NCI-H524 treated with DMSO at 0.1 percent for 48 hours (cell line): Measurements from ENCODE around the gene SPOCK1.

Source experiments
- DNase-seq: peaks from one replicate; lab custom pipeline; 2025; lab: John Stamatoyannopoulos, UW

Gene SPOCK1

DNA sequence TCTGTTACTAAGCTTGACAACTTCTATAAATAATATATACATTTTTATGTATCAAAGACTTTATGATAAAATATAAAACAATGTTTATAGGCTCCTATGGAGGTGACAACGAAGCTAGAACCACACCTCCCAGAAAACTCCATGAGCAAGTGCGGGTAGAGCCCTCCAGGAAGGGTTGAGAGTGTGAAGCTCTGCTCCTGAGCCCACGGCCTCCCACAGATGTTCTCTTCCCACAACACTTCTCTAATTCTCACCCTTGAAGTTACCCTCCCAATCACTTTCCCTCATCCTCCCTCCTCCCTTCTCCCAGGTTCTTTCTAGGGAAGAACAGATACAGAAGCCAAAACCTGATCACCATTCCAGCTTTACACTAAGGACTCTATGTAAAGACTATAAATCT is 427.6 kb downstream of the SPOCK1 start:
- no peak for DNase-seq

DNA sequence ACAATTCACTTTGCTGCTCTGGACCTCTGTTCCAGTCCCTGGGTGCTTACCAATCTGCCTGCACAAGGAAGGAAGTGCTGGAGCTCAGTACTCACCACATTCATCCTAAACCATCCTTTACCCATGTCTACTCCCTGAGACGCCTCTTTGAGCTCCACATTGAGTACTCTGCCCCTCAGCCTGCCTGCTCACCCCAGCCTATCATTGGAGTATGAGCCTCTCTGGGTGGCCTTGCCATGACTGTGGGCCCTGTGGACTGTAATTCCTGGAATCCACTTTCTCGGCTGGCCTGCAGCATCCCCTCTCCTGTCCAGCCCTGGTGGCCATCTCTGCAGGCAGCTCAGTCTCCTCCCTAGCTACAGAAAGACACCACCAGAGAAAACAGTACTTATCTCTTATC is 428.6 kb downstream of the SPOCK1 start:
- DNase-seq: no peak

DNA sequence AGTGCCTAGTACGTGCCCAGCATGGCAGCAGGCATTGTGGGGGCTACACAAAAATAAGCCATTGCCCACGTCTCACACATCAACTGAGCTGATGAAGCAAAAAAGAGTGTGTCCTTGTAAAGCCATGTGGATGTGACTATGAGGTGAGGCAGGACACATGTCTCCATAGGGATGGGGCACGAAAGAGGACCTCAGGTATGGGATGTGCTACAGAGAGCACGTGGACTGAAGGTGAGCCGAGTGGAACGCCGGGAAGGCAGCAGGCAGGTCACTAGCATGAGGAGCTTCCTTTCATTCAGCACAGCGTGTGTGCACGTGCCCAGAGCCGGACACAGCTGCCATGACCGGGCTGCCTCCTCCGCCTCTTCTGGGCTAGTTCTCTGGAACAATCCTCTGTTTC is 429.8 kb downstream of the SPOCK1 start:
- DNase-seq: no peak

DNA sequence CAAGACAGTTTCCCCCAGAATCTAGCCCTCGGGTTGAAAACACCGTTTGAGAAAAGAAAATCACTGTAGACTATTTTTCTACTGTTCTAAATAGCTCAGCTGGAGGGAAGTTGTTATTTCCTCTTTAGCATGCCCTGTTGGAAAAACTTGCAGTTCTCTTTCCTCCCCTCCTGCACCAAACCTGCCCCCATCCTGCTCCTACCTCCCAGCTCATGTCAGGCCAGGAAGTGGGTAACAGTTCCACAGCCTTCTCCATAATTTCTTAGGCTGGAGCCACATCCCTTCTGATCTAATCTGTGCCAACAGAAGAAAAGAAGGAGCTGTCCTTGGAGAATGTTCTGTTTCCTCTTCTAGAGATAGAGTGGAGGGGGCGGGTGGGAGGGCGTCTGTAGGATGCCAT is 437.7 kb downstream of the SPOCK1 start:
- no peak for DNase-seq

DNA sequence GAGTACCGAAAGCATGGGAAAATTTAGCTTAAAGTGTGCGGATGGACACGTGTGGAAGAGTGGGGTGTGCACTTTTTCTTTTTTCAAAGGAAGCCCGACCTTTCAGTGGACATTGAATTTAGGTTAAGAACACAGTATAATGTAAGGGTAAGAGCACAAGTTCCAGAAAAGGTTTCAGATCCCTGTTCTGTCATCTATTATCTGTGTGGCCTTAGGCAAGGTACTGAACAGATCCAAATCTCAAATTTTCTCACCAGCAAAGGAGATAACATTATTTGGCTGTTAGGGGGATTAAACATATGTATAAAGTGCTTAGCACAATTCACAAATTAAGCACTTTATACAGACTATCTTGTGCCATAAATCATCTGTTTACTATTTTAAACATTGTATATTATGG is 441.0 kb downstream of the SPOCK1 start:
- no peak for DNase-seq

DNA sequence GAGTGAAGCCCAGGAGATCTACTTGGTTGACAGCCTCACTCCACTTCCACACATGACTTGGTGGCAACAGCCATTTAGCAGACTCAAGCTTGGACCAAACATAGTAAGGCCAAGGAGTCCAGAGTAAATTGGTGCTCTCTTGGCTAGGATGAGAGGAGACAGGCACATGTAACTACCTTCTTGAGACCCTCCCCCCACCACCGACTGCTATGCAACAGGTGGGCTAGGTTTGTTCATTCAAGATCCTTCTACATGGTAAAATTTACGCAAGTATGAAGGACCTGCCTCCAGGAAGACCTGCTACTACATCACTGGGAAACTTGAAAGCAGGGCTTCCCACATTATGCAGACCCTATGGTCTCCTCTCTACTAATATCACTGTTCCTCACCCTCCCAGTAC is 442.4 kb downstream of the SPOCK1 start:
- no peak for DNase-seq

DNA sequence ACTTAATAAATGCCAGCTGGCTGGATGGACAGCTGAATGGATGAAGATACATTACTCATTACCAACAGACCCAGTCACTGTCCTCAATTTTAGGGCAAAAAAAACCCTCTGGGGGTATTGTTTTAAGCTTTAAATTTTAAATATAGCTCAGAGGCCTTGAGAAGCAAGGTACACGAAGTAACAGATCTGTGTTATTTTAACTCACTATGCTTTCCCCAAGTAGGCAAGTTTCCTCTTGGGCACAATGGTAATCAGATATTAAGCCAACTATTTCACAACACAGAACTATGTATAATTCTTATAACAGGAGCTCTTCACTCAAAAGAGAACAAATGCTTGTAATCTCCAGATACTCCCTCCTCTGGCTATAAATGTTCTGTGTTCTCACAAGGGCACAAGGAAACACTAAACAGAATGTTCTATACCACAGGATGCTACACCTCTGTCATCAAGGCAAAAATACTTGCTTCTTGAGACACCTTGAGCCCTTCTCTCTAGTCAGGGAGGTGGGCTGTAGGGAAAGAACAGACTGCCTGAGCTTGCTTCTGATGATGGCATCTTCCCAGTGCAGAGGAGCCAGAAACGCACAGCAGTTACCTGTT is 443.8 kb downstream of the SPOCK1 start:
- no peak for DNase-seq

DNA sequence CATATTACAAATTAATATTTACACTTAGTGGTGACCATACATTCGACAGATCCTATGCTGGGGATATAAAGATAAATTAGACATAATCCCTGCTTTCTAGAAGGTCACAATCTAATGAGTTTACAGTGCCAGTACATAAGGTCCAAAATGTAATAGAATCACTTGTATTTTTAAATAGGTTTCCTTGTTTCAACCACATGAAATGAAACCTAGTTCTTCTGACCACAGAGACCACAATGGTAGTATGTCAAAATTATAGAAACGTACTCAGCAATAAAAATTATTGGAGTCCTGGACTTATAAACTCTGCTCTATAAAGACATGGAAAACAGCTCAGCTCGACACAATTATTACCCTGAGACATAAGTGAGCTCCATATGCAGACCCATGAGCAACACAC is 444.3 kb downstream of the SPOCK1 start:
- DNase-seq: no peak

DNA sequence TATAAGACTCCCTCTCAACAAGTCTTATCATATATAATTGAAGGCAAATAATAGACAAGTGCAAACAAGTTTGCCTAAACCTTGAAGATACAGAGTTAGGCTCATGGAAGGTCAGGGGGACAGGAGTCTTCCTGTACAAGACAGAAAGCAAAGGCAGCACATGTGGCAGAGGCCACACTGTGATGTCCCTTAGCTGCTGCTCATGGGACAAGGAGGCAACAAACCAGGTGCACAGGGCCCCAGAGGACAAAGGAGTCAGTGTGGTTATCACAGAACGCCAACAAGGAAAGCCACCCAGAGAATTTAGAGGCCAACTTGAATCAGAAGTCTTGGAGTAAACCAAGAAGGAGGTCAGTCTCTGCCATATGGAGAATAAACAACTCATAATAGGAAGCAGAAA is 444.8 kb downstream of the SPOCK1 start:
- DNase-seq: no peak

DNA sequence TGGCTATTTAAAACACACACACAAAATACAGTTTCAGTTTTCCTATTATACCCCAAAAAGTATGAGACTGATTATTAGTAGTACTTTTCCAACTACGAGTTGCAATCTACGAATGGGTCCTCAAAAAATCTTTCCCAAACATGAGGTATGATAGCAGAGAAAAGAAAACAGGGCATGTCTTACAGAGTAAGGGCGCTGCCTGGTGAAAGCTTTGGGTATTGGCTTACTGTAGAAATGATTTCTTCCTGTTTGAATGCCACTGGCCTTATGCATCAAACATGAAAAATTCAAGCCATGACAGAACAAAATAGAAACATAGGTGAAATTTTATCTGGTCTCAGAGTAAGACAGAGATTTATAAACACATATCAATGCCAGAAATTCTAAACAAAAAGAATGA is 448.0 kb downstream of the SPOCK1 start:
- no peak for DNase-seq

DNA sequence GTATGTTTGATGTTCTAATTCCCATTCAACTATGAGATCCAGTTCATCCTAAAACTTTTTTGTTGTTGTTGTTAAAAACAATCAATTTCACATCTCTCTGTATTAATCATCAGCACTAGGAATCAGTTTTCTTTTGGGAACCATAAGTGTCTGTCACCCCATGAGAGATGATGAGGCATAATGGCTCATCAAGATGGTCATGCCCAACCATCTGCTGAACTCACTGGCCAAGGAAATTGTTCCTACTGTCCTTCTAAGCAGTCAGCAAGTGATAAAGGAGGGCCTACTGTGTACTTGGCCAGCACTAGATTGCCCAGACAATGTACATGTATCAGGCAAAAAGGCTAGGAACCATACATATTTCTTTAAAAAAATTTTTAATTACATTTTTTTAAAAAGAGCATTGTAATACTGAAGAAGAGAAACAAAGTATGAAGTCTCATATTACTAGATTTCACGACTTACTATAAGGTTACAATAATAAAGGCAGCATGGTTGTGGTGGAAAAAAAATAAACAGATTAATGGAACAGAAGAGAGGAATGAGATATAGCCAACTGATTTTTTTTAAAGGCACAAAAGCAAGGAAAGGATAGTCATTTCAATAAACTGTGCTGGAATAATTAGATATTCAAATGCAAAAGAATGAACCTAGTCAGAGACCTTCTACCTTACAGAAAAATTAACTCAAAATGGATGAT is 458.3 kb downstream of the SPOCK1 start:
- DNase-seq: no peak

DNA sequence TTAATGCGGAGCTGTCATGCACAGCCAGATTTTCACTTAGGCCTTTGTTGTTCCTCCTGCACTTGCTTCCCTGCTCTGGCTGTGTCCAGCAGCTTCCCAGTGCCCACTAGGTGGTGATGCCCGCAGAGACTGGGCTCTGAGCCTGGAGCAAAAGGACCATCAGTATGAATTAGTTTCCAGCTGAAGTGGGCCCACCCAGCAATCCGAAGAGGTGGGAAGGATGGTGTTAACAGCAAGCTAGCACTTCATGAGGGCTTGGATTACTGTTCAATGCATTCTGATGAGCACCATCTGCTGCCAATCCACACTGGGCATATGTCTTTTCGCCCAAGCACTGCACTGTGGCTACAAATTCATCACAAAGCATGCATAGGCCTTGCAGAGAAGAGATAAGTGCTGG is 459.1 kb downstream of the SPOCK1 start:
- DNase-seq: peak; percentile 94

DNA sequence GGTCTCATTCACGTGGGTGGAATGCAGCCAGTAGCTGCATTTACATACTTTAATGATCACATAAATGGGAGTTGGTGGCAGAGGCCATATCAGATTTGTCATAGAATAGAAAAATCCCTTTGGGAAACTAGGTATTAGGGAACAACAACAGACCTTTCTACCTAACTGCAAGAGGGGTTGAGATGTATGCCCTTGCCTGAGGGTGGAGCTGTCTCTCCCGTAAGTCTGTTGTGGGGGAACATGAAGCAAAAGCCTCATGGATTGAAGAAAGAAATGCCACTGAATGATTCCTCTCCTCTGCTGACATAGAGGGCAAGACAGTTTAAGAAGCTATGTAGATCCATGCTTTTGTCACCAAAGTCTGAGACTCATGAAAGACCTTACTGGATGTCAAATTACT is 461.3 kb downstream of the SPOCK1 start:
- no peak for DNase-seq

DNA sequence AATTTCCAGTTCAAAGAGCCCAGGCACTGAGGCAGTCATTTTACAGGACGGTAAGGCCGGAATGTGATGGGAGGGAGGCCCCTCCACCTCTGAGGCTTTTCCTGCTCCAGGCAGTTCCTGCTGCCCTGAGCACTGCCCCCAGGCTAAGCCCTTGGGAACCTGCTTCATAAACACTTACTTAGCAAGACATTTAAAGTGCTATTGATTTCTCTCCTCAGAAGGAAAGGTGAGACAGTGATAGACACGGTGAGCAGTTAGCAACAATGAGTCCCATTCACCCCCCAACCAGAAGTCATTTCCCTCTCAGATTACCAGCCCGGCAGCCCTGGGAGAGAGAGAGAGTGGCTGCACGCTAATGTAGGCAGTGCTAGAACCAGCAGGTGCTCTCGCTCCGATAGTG is 462.5 kb downstream of the SPOCK1 start:
- DNase-seq: peak; percentile 14

DNA sequence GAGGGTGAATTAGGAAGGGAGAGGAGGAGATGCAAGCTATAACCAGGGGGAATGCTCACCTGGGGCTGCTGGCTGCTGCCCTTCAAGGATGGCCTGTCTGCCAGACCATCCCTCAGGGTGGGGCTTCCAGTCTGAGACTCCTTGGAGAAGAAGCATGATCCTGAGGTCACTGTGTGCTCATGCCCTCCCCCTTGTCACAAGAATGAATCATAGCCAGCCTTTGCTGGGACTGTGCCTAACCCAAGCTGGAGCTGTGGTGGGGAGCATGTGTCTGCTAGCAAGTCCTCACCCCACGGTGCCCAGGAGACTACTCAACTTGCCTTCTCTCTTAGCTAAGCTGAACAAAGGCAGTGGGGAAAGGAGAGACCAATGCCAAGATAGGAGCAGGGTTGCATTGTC is 463.6 kb downstream of the SPOCK1 start:
- no peak for DNase-seq

DNA sequence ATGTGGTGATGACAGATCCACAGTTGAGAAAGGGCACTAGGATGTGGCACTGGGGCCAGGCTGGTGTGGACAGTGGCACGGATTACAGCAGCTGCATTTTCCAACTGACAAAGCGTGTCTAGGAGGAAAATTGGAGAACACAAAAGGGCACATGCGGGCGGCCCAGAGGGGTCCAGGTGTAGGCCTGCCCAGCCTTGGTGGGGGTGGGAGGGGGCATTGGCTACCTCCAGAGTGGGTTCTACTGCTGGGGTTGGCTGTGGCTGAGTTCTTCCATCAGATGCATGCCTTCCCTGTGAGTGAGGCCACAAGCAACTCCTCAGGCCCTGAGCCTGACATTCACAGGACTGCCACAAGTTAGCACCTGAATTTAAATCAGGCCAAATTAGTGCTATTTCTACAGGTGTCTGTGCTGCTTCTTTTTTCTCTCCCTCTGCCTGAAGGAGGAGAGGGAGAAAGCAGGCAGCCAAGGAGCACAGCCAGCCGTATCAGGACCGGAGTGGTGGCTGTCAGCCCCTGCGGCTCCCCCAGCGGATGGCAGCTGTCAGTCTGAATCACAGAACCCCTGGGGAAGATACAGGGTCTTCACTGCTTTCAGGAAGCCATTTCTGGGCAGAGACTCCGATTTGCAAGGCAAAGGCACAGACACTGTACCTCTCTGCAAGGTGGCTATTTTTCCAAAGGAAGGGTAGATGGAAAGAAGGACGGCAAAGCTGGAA is 464.2 kb downstream of the SPOCK1 start:
- no peak for DNase-seq

DNA sequence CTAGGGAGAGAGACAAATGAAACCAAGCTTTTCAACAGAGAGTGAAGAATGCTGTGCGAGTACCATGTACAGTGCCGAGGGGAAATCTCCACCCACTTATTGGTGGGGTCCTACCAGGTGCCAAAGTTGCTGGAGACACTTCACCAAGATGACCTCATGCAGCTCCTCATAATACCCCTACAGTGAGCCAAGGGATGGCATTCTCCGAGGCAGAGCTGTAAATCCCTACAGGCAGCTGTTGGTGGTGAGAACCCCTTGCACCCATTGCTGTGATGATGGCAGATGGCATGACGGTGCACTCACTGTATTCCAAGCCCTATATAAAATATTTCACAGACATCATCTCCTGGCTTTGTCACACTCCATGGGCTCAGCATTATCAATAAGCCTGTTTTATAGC is 464.9 kb downstream of the SPOCK1 start:
- no peak for DNase-seq

DNA sequence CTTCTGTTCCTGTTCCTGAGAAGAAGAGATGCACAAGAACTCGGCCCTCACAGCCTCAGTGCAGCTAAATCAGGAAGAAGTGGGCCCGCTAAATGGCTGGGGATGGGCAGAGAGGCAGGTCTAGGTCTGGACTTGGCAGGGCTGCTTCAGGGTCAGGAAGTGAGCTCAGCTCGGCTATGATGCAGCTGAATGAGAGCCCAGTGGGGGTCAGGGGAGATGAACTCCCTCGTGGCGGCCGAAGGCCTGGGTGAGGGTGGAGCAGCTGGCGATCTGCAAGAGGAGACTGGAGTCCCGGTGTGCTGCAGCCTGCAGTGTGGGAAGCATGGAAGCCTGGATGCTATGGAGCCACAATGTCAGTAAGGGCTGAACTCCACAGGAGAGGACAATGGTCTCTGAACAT is 466.2 kb downstream of the SPOCK1 start:
- DNase-seq: no peak

DNA sequence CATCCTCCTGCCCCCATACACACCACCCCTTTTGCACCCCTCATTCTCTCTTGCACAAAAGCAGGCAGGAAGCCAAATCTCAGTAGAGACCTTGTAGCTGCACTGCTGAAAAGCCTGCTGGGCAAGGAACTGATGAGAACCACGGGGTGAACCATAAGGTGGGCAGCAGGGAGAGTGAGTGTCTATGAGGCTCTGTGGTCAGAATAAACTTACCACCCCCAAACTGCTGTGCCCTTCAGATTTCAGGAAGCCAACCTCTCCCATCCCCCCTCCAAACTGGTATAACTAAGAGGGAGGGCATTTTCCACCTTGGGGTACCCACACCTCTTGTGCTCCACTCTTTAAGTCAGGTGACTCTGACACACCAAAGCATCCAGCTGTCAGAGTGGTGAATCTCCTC is 471.4 kb downstream of the SPOCK1 start:
- DNase-seq: no peak

DNA sequence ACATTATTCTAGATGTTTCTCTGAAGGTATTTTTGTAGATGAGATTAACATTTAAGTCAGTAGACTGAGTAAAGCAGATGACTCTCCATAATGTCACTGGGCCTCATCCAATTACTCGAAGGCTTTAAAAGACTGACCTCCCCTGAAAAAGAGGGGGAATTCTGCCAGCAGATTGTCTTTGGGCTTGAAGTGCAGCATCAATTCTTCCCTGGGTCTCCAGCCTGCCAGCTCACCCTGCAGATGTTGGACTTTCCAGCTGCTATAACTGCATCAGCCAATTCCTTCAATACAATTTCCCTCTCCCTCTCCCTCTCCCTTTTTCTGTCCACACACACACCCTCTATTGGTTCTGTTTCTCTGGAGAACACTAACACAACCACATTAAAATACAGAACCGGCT is 472.8 kb downstream of the SPOCK1 start:
- no peak for DNase-seq

DNA sequence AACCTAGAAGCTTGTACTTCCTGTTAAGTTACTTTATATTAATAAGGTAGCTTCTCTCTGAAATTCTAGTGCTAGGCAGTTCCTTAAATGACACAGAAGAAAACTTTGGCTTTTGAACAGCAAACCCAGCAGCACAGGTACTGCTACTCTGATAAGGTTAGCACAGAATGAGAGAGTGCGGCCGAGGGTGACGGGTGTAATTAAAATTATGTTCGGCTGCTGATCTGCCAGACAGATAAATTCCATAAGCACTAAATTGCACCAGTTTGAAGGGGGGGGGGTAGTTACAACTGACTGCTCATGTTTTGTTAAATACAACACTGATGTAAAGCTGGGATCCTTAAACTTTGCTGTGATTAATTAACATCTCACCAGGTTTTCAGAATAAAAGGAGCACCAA is 475.1 kb downstream of the SPOCK1 start:
- no peak for DNase-seq

DNA sequence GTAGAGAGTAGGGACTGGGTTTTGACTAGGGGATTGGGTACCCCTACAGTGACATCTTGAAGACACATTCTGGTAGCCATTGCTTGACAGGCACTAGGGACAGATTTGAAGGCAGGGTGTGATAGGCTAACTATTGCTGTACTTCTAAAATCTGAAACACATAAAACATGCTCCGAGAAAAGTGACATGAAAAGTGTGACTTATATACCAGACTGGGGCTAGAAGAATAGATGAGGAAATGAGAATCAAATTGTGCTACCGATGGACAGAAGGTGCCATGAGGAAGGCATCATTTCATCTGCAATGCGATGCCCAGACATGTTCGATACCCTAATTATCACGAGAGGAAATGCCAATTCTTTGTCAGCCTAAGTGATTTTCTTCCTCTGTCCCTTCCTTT is 475.8 kb downstream of the SPOCK1 start:
- DNase-seq: no peak

DNA sequence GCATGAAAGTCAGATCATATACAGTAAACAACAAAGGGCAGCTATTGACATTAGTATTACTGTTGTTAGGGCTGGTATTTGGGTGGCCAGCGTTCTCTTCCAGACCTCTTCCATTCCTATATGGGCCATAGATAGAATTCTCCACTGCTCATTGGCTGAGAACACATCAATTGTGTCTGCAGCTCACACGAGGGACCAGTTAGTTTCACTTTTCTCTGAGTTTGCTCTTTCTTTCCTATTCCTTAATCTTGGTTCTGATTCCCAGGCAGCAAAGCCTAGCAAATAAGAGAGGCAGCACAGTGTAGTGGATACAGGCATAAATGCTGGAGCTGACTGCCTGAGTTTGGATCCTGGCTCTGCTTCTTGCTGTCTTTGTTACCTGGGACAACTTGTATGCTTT is 476.4 kb downstream of the SPOCK1 start:
- no peak for DNase-seq

DNA sequence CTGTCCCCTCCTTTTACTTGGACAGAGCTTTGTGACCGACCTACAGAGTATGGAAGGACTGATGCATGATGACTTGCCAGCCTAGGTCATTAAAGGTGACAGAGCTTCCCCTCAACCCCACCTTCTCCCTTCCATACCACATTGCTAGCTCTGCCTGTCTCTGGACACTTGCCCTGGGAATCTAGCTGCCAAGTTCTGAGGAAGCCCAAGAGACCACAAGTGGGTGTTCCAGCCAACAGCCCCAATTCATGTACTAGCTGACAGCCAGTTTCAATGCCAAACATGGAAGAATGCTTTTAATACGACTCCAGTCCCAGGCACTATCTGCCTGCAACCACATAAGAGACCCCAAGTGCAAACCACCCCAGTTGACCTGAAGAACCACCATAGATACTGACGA is 477.1 kb downstream of the SPOCK1 start:
- no peak for DNase-seq
